Astrocyte (in vitro differentiated cells and primary cell): ENCODE results near the gene C1orf210. TPM values are rescaled to one million over a fixed set of nuclear protein-coding genes. Genes with fewer than 3 reads are reported as not detected.
A peak's percentile ranks its signal among the peaks of the same experiment; 100 is the strongest.

Experiments used
- DNase-seq: peaks from one replicate; pipeline ENCODE4 v3.0.0-alpha.2; 2010; ENCODE audit warnings: low read depth
- FAIRE-seq: peaks from 2 replicates; lab custom pipeline; 2011; peaks lifted over from hg19 to GRCh38; lab: Jason Lieb, UNC
- H2AFZ ChIP-seq: 2 replicates; pipeline ENCODE4 v1.6.0; 2012; ENCODE audit warnings: low read depth, low read length, inconsistent platforms
- H3K27ac ChIP-seq: 2 replicates; pipeline ENCODE4 v1.5.1; 2011; ENCODE audit warnings: low read depth, low read length, inconsistent platforms
- H3K27me3 ChIP-seq: 2 replicates; pipeline ENCODE4 v1.6.0; 2011; ENCODE audit warnings: low read length, inconsistent platforms; ENCODE audit not compliant: insufficient read depth
- H3K36me3 ChIP-seq: 2 replicates; pipeline ENCODE4 v1.5.1; 2011; ENCODE audit warnings: low read length, inconsistent platforms; ENCODE audit not compliant: insufficient read depth
- H3K4me1 ChIP-seq: 2 replicates; pipeline ENCODE4 v1.5.1; 2011; ENCODE audit warnings: low read length, inconsistent platforms; ENCODE audit not compliant: insufficient read depth
- H3K4me2 ChIP-seq: 2 replicates; pipeline ENCODE4 v1.6.0; 2012; ENCODE audit warnings: low read length, inconsistent platforms
- H3K4me3 ChIP-seq: 2 replicates; pipeline ENCODE4 v1.5.1; 2011; ENCODE audit warnings: low read depth, mild to moderate bottlenecking, low read length, inconsistent platforms; ENCODE audit not compliant: insufficient read depth
- H3K79me2 ChIP-seq: 2 replicates; pipeline ENCODE4 v1.6.0; 2012; ENCODE audit warnings: mild to moderate bottlenecking, low read length, inconsistent platforms; ENCODE audit not compliant: insufficient read depth
- H3K9ac ChIP-seq: 2 replicates; pipeline ENCODE4 v1.6.0; 2012; ENCODE audit warnings: mild to moderate bottlenecking, low read length, inconsistent platforms
- H3K9me3 ChIP-seq: 2 replicates; pipeline ENCODE4 v1.5.1; 2012; ENCODE audit warnings: low read depth, mild to moderate bottlenecking, low read length, inconsistent platforms; ENCODE audit not compliant: insufficient read depth
- H4K20me1 ChIP-seq: 2 replicates; pipeline ENCODE4 v1.6.0; 2012; ENCODE audit warnings: low read length, inconsistent platforms; ENCODE audit not compliant: insufficient read depth
- H3K27ac Mint-ChIP-seq: one replicate; pipeline ENCODE4 v1.8.0; 2021; ENCODE audit warnings: mild to moderate bottlenecking, mixed read lengths; ENCODE audit not compliant: unreplicated experiment
- H3K27me3 Mint-ChIP-seq: one replicate; pipeline ENCODE4 v1.8.0; 2021; ENCODE audit warnings: low read depth, mixed read lengths; ENCODE audit not compliant: unreplicated experiment
- H3K36me3 Mint-ChIP-seq: one replicate; pipeline ENCODE4 v1.8.0; 2021; ENCODE audit warnings: low read depth, mixed read lengths; ENCODE audit not compliant: unreplicated experiment
- H3K4me1 Mint-ChIP-seq: one replicate; pipeline ENCODE4 v1.8.0; 2021; ENCODE audit warnings: low read depth, mixed read lengths; ENCODE audit not compliant: unreplicated experiment
- H3K4me3 Mint-ChIP-seq: one replicate; pipeline ENCODE4 v1.8.0; 2021; ENCODE audit warnings: mild to moderate bottlenecking, moderate library complexity, mixed read lengths; ENCODE audit not compliant: unreplicated experiment
- H3K9me3 Mint-ChIP-seq: one replicate; pipeline ENCODE4 v1.8.0; 2021; ENCODE audit warnings: mild to moderate bottlenecking, mixed read lengths; ENCODE audit not compliant: unreplicated experiment
- CTCF ChIP-seq: IDR thresholded peaks from 2 replicates; pipeline ENCODE4 v1.5.1; 2011; ENCODE audit warnings: low read depth, mild to moderate bottlenecking, inconsistent platforms, low read length, moderate library complexity; ENCODE audit not compliant: insufficient read depth
- EZH2 ChIP-seq: IDR thresholded peaks from 2 replicates; pipeline ENCODE4 v1.6.1; 2012; ENCODE audit warnings: mild to moderate bottlenecking, low read length, inconsistent platforms; ENCODE audit not compliant: insufficient read depth
- total RNA-seq: library from RNA; stranded (reverse); gene quantifications from 2 replicates; pipeline ENCODE4 v1.2.1, GENCODE V29; 2021

Gene C1orf210
- total RNA-seq, 1 donor from 2014 or later, result 0.84 TPM

- Histone ChIP-seq H3K9me3 (no peaks in the 10 kb centered on the region), H3K27me3 (no peaks in the 10 kb centered on the region), H3K27ac (no peak overlapping the region), H4K20me1 (no peaks in the 10 kb centered on the region), H3K4me1 (no peaks in the 10 kb centered on the region), H3K4me3 (no peak overlapping the region), H3K4me2 (no peak overlapping the region), H3K9ac (no peak overlapping the region), H3K36me3 (no peaks in the 10 kb centered on the region), H2AFZ (no peak overlapping the region), H3K79me2 (no peaks in the 10 kb centered on the region)
- peaks cover 2% of the 10 kb centered on the region for H3K9me3 Mint-ChIP-seq
- DNase-seq (no peak), FAIRE-seq (no peak)
- H3K4me3 Mint-ChIP-seq, result no peak overlapping the region
- H3K27me3 Mint-ChIP-seq, result peaks cover 14% of the 10 kb centered on the region
- H3K4me1 Mint-ChIP-seq, result peaks cover 8% of the 10 kb centered on the region
- peaks cover 3% of the 10 kb centered on the region for H3K36me3 Mint-ChIP-seq
- H3K27ac Mint-ChIP-seq, result no peak overlapping the region
- TF ChIP-seq CTCF, result no peak
- TF ChIP-seq EZH2, result no peak
Observed at GRCh38 chr1:43319288-43319687, 33.9 kb upstream of the C1orf210 start.

GRCh38 chr1:43318831-43319230 is 33.5 kb upstream of the C1orf210 start:
- Mint-ChIP-seq H3K27me3 (peaks cover 14% of the 10 kb centered on the region), H3K4me1 (peaks cover 8% of the 10 kb centered on the region), H3K36me3 (peaks cover 3% of the 10 kb centered on the region), H3K9me3 (peaks cover 3% of the 10 kb centered on the region), H3K27ac (no peak overlapping the region), H3K4me3 (no peak overlapping the region)
- Histone ChIP-seq H3K79me2 (no peaks in the 10 kb centered on the region), H3K9ac (no peak overlapping the region), H3K4me1 (no peaks in the 10 kb centered on the region), H3K4me3 (no peak overlapping the region), H2AFZ (peak overlapping the region; percentile 23), H3K27ac (no peak overlapping the region), H3K36me3 (no peaks in the 10 kb centered on the region), H3K4me2 (no peak overlapping the region), H4K20me1 (no peaks in the 10 kb centered on the region), H3K27me3 (no peaks in the 10 kb centered on the region), H3K9me3 (no peaks in the 10 kb centered on the region)
- no peak for DNase-seq
- TF ChIP-seq EZH2 (no peak), CTCF (no peak)
- no peak for FAIRE-seq

- H3K4me3 Mint-ChIP-seq, result no peak overlapping the region
- H3K4me3 ChIP-seq, result no peak overlapping the region
- peaks cover 3% of the 10 kb centered on the region for H3K36me3 Mint-ChIP-seq
Observed at GRCh38 chr1:43317817-43318471, 32.6 kb upstream of the C1orf210 start.

More at GRCh38 chr1:43317817-43318471, 32.6 kb upstream of the C1orf210 start:
- no peaks in the 10 kb centered on the region for H3K9me3 ChIP-seq
- no peak for FAIRE-seq
- H3K4me2 ChIP-seq, result no peak overlapping the region
- no peaks in the 10 kb centered on the region for H3K27me3 ChIP-seq
- no peaks in the 10 kb centered on the region for H3K79me2 ChIP-seq
- no peaks in the 10 kb centered on the region for H4K20me1 ChIP-seq
- peak; percentile 35 for DNase-seq
- H3K27ac ChIP-seq, result no peak overlapping the region
- Mint-ChIP-seq H3K27ac (no peak overlapping the region), H3K4me1 (peaks cover 8% of the 10 kb centered on the region), H3K9me3 (peaks cover 2% of the 10 kb centered on the region), H3K27me3 (peaks cover 14% of the 10 kb centered on the region)
- H3K4me1 ChIP-seq, result no peaks in the 10 kb centered on the region
- H3K36me3 ChIP-seq, result no peaks in the 10 kb centered on the region
- H2AFZ ChIP-seq, result no peak overlapping the region
- H3K9ac ChIP-seq, result no peak overlapping the region
- TF ChIP-seq EZH2, result no peak
- TF ChIP-seq CTCF, result no peak
